GM21717 (cell line): Measurements from ENCODE around the gene GASK1A.

Experiments
- ATAC-seq: cut with Tn5 transposase; IDR thresholded peaks from one replicate; pipeline ENCODE4 v1.9.1; 2021; ENCODE audit warnings: mild to moderate bottlenecking, moderate library complexity; ENCODE audit not compliant: unreplicated experiment

The GASK1A gene

DNA sequence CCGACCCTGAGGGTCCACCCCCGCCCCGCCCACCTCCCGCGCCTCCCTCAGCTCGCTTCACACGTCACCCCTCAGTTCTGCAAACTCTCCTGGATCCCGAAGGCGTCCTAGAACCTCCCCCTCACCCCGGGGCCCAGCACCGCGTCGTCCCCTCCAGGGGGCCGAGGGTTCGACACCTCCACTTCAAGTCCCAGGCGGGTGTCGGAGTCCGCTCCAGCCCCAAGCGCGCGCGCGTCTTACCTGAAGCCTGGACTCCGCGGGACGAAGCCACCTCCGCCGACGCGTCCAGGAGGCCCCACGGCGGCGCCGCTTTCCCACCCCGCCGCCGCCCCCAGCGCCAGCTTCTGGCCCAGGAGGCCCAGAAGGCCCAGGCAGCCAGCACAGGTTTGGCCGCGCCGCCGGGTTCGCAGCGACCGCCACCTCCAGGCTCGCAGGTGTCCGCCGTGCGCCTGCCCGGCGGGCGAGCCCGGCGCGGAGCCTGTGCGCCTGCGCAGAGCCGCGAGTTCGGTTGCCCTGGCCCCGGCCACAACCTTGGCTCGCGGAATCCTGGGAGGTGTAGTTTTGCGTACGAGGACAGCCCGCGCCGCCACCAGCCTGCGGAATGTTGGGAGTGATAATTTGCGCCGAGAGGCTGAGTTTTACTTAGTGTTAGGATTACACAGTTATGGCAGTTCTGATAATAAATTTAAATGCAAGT is 126.6 kb downstream of the GASK1A start, which contains the start of gene POMGNT2:
POMGNT2 (minus strand) TSS at position 484 of the 697 bp plus-strand sequence. CDS start 24,648 bp downstream, outside the sequence.
- ATAC-seq: peak; percentile 83

DNA sequence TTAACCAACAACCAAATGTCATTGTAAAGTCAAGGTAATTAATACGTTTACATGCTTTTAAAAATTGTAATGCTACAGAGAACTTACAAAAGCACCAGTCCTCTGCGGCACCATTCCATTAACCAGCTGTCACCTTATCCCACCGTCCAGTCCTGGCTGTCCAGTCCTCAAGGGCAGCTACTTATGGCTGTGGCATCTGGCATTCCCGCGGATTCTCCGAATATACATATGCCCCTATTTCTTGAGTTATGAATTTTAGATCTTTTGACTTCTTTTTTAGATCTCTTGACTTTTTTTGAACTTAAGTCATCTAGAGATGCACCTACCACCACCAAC is 127.2 kb downstream of the GASK1A start:
- no peak for ATAC-seq
